A549 (cell line): ENCODE results near the gene MERTK.

ENCODE experiments used
- BHLHE40 ChIP-seq: IDR thresholded peaks from 2 replicates; pipeline ENCODE4 v1.6.1; 2012; ENCODE audit warnings: low read depth, low read length, inconsistent platforms
- EP300 ChIP-seq, 2 experiments: fragments of >200 bp; sonication (Bioruptor Twin); formaldehyde crosslinking; IDR thresholded peaks; 2 replicates in 1 of 2; 3 replicates in 1 of 2; pipeline ENCODE4 v1.6.1; 2016 to 2017
- ESRRA ChIP-seq: fragments of 150-350 bp; IDR thresholded peaks from 2 replicates; pipeline ENCODE4 v1.6.1; 2014; ENCODE audit warnings: mild to moderate bottlenecking, low read length, borderline replicate concordance
- HEYL ChIP-seq: fragments of 250-450 bp; sonication (Bioruptor Pico); IDR thresholded peaks from 2 replicates; pipeline ENCODE4 v1.8.0; 2021; ENCODE audit warnings: mild to moderate bottlenecking, moderate library complexity
- HOXB5 ChIP-seq: fragments of 250-450 bp; sonication (Bioruptor Pico); IDR thresholded peaks from 2 replicates; pipeline ENCODE4 v1.5.0; 2020; ENCODE audit warnings: mild to moderate bottlenecking, moderate library complexity
- POLR2A ChIP-seq: IDR thresholded peaks from 2 replicates; pipeline ENCODE4 v1.6.1; 2012; ENCODE audit warnings: mild to moderate bottlenecking, low read length
- RAD21 ChIP-seq, 2 experiments: fragments of >200 bp in 1 of 2; sonication (Bioruptor Twin) in 1 of 2; formaldehyde crosslinking in 1 of 2; IDR thresholded peaks in 1 of 2; conservative IDR thresholded peaks in 1 of 2; 2 replicates in 1 of 2; 3 replicates in 1 of 2; pipeline ENCODE4 v1.6.1; 2012 to 2018; ENCODE audit warnings: inconsistent platforms in 1 of 2
- ZFP36 ChIP-seq: fragments of 450-650 bp; IDR thresholded peaks from 2 replicates; pipeline ENCODE4 v1.6.1; 2014; ENCODE audit warnings: borderline replicate concordance; ENCODE audit not compliant: partially characterized antibody
- TF ChIP-seq, protein P1 (sequence below): fragments of >200 bp; sonication (Bioruptor Twin); formaldehyde crosslinking; IDR thresholded peaks from 3 replicates; pipeline ENCODE4 v1.5.1; 2016
- TF ChIP-seq, protein P2 (sequence below): fragments of 200-600 bp; sonication (generic); IDR thresholded peaks from 2 replicates; pipeline ENCODE4 v1.6.1; 2016; ENCODE audit warnings: antibody characterized with exemption, mild to moderate bottlenecking, moderate library complexity

DNA sequence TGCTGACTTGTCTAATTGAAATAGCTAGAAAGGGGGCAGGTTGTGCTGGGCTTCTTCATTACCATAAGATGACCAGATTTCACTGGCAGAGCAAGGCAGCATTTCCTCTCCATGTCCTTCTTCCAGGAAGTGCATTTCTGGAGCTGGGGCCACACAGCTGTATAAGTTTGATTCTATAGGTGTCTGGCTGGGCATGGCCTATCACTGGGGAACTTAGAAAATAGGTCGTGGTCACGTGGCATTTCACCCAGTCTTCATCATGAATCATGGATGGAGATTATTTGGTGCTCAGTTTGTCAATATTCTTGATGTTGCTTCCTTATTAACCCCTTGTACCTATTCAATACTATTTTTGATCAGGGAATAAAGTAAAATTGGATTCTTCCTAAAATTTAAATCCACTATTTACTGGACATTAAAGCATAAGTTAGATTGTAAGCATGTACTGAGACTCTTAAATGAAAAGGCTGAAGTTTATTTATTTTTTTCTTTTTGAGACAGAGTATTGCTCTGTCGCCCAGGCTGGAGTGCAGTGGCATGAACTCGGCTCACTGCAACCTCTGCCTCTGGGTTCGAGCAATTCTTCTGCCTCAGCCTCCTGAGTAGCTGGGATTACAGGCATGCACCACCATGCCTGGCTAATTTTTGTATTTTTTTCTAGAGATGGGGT is 107.1 kb downstream of the MERTK start:
- TF ChIP-seq, protein P1, sequence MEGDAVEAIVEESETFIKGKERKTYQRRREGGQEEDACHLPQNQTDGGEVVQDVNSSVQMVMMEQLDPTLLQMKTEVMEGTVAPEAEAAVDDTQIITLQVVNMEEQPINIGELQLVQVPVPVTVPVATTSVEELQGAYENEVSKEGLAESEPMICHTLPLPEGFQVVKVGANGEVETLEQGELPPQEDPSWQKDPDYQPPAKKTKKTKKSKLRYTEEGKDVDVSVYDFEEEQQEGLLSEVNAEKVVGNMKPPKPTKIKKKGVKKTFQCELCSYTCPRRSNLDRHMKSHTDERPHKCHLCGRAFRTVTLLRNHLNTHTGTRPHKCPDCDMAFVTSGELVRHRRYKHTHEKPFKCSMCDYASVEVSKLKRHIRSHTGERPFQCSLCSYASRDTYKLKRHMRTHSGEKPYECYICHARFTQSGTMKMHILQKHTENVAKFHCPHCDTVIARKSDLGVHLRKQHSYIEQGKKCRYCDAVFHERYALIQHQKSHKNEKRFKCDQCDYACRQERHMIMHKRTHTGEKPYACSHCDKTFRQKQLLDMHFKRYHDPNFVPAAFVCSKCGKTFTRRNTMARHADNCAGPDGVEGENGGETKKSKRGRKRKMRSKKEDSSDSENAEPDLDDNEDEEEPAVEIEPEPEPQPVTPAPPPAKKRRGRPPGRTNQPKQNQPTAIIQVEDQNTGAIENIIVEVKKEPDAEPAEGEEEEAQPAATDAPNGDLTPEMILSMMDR: no peak
- TF ChIP-seq POLR2A: no peak
- TF ChIP-seq, protein P2, sequence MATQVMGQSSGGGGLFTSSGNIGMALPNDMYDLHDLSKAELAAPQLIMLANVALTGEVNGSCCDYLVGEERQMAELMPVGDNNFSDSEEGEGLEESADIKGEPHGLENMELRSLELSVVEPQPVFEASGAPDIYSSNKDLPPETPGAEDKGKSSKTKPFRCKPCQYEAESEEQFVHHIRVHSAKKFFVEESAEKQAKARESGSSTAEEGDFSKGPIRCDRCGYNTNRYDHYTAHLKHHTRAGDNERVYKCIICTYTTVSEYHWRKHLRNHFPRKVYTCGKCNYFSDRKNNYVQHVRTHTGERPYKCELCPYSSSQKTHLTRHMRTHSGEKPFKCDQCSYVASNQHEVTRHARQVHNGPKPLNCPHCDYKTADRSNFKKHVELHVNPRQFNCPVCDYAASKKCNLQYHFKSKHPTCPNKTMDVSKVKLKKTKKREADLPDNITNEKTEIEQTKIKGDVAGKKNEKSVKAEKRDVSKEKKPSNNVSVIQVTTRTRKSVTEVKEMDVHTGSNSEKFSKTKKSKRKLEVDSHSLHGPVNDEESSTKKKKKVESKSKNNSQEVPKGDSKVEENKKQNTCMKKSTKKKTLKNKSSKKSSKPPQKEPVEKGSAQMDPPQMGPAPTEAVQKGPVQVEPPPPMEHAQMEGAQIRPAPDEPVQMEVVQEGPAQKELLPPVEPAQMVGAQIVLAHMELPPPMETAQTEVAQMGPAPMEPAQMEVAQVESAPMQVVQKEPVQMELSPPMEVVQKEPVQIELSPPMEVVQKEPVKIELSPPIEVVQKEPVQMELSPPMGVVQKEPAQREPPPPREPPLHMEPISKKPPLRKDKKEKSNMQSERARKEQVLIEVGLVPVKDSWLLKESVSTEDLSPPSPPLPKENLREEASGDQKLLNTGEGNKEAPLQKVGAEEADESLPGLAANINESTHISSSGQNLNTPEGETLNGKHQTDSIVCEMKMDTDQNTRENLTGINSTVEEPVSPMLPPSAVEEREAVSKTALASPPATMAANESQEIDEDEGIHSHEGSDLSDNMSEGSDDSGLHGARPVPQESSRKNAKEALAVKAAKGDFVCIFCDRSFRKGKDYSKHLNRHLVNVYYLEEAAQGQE: no peak
- TF ChIP-seq EP300 (IDR thresholded peaks at IDR 0.05): no peak
- no peak for TF ChIP-seq HOXB5 (CRISPR knock-in tag)
- no peak for TF ChIP-seq RAD21 (conservative IDR thresholded peaks at IDR 0.05 in 1 of 2, IDR thresholded peaks at IDR 0.05 in 1 of 2)
- no peak for TF ChIP-seq ESRRA
- no peak for TF ChIP-seq ZFP36
- TF ChIP-seq HEYL (CRISPR knock-in tag): no peak
- no peak for TF ChIP-seq BHLHE40
